G401.6 (cell line): Measurements from ENCODE around the gene ZNF697.
"Not testable (repeated sequence)": the region's sequence is repeated elsewhere in the genome, so short reads cannot be mapped to it uniquely, and the experiment has no call there.

ENCODE experiments used
- FAIRE-seq: peaks from 2 replicates; lab custom pipeline; 2012; peaks lifted over from hg19 to GRCh38; lab: Jason Lieb, UNC

ZNF697 gene

GRCh38 chr1:119600976-119601375, 47.1 kb downstream of the ZNF697 start:
- no peak for FAIRE-seq

GRCh38 chr1:119600561-119600960, 47.5 kb downstream of the ZNF697 start:
- FAIRE-seq: no peak

GRCh38 chr1:119595606-119596005, 52.5 kb downstream of the ZNF697 start:
- no peak for FAIRE-seq

GRCh38 chr1:119595168-119595567, 52.9 kb downstream of the ZNF697 start:
- no peak for FAIRE-seq

DNA sequence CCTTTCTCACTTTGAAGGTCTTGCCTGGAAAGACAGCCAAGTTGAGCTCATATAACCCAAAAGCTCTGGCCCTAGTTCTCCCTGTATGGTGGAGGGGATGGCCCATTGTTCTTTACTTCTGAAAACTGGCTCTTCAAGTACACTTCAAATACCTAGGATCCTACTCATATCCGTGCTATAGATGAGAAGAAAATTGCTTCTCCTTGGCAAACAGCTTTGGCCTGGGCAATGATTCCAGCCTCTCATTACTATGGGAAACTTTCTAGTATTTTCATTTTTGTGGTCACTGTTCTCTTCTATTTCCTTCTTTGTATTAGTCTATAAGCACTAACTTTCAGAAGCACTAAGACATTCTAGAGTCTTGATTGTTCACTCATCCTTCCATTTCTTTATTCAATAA, 53.7 kb downstream of the ZNF697 start:
- no peak for FAIRE-seq

DNA sequence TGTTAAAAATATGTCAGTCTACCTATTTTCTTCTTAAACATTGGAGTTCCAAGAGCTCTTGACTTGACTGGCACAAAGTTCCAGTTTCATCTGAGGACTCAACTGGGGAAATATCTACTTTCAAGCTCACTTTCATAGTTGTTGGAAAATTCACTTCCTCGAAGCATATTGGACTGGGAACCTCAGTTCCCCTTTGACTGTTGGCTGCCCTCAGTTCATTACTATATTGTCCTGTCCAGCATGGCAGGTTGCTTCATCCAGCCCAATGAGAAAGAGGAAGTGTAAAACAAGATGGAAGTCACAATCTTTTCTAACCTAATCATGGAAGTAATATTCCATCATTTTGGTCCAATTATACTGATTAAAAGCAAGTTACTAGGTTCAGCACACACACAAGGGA, 54.3 kb downstream of the ZNF697 start:
- no peak for FAIRE-seq

GRCh38 chr1:119590393-119590792, 57.7 kb downstream of the ZNF697 start:
- no peak for FAIRE-seq

- no peak for FAIRE-seq
These were observed 59.4 kb downstream of the ZNF697 start for GRCh38 chr1:119588621-119589020.

DNA sequence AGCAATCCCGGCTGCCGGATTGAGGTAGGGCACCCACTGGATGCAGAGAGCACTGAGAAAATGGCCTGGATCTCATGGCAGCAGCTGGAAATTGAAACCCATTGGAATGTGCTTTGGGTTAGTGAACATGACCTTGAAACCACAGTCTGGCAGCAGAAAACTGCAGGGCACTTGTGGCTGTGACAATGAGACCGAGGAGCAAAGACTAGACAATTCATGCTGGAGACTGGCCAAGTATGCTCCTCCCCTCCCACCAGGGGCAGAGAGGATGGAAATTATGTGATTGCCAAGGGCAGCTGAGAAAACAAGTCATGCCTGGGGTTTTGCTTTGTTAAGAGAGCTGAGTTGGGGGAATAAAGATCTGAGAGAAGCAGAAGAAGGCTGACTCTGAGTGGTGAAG, 60.7 kb downstream of the ZNF697 start:
- FAIRE-seq: no peak

GRCh38 chr1:119585801-119586200, 62.3 kb downstream of the ZNF697 start:
- FAIRE-seq: not testable (repeated sequence)

DNA sequence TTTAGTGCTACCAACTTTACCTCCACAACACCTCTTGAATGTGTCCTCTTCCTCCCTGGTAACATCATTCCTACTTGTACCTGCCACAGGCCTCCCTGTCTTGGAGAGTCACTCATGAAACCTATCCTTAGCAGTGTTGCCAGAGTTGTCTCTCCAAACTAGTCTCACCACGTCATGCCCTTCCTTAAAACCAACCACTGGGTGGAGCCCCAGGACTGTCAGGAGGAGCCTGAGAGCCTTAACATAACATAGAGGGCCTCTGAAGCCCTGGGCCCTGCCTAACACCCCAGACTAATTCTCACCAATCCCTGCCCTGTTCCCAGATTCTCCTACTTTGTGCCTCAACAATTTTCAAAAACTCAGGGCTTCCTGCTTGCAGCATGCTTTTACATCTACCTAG, 65.3 kb downstream of the ZNF697 start:
- FAIRE-seq: no peak

GRCh38 chr1:119581076-119581475, 67.0 kb downstream of the ZNF697 start:
- not testable (repeated sequence) for FAIRE-seq

DNA sequence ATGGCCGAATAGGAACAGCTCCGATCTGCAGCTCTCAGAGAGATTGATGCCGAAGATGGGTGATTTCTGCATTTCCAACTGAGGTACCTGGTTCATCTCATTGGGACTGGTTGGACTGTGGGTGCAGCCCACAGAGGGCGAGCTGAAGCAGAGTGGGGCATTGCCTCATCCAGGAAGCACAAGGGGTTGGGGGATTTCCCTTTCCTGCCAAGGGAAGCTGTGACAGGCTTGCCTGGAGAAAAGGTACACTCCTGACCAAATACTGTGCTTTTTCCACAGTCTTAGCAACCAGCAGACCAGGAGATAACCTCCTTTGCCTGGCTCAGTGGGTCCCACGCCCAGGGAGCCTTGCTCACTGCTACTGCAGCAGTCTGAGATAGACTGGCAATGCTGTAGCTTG, 74.2 kb downstream of the ZNF697 start:
- FAIRE-seq: no peak

DNA sequence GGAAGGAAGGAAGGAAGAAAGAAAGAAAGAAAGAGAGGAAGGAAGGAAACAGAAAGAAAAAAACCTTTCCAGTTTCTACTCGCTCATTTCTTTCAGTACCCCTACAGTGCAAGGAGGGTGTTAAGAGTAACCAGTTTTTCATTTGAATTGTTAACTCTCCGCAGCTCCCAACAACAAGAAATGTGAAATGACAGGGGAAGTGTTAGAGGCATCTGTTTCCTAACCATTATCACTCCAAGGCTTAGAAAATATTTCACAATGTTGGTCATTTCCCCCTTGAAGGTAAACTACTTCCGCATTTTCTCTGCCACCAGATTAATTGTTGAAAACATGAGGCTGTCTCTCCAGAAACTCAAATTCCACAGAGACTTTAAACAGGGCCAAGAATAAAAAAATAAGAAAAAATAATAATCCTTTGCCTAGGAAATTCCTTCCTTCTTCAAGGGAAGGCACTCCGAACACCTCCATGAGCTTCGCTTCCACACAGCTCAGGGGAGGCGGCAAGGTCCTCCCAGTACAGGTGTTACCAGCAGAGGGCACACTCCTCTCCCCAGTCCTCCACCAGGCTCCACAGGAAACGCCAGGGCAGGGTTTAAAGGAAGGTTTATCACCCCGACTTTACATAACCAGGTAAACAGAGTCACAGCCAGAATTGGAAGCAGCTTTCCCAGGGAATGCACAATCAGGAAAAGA, 78.0 kb downstream of the ZNF697 start:
- FAIRE-seq: not testable (repeated sequence)
